ENCODE results near the gene LTF. TPM values are rescaled to one million over a fixed set of nuclear protein-coding genes. Genes with fewer than 3 reads are reported as not detected.
A peak's percentile ranks its signal among the peaks of the same experiment; 100 is the strongest.
"Not testable (repeated sequence)": the region's sequence is repeated elsewhere in the genome, so short reads cannot be mapped to it uniquely, and the experiment has no call there.

LTF gene
- total and polyA plus RNA-seq, 9 of the 15 experiments (the other 6 are each of a cell fraction or from before 2014, with no cell fraction given), result 0.07 TPM; not detected in 8

DNA sequence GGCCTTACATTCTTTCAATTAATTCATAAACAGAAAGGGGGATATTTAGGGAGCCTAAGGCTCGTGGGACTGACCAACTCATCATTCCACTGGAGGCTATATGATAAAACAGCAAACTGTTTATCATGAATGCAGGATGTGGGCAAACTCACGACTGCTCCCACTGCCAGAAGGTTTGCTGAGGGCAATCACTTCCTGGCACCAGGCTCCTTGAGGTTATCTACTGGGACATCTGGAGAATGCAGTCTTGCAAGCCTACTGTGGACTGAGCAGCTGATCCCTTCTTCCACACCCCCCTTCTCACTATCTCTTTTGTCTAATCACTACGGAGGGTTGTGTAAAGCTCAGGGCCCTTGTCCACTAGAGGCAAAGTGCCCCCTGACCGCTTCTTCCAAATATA is 31.6 kb downstream of the LTF start (continued):
- TF ChIP-seq CBFA2T3 (IDR thresholded peaks at IDR 0.05), result peak; percentile 90
- peak; percentile 74 for TF ChIP-seq MTA2 (IDR thresholded peaks at IDR 0.05; ENCODE audit: low read depth)
- TF ChIP-seq, protein P1, sequence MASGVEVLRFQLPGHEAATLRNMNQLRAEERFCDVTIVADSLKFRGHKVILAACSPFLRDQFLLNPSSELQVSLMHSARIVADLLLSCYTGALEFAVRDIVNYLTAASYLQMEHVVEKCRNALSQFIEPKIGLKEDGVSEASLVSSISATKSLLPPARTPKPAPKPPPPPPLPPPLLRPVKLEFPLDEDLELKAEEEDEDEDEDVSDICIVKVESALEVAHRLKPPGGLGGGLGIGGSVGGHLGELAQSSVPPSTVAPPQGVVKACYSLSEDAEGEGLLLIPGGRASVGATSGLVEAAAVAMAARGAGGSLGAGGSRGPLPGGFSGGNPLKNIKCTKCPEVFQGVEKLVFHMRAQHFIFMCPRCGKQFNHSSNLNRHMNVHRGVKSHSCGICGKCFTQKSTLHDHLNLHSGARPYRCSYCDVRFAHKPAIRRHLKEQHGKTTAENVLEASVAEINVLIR (CRISPR knock-in tag; IDR thresholded peaks at IDR 0.05), result peak; percentile 22; the same call in 1 of the 2 replicates
- TF ChIP-seq ZNF444 (CRISPR knock-in tag; IDR thresholded peaks at IDR 0.05), result peak; percentile 70
- peak; percentile 63; the same call in 1 of the 2 replicates for TF ChIP-seq PML (IDR thresholded peaks at IDR 0.05; ENCODE audit: low read length)
- TF ChIP-seq ZNF324 (CRISPR knock-in tag; IDR thresholded peaks at IDR 0.05), result peak; percentile 24; the same call in 1 of the 2 replicates

DNA sequence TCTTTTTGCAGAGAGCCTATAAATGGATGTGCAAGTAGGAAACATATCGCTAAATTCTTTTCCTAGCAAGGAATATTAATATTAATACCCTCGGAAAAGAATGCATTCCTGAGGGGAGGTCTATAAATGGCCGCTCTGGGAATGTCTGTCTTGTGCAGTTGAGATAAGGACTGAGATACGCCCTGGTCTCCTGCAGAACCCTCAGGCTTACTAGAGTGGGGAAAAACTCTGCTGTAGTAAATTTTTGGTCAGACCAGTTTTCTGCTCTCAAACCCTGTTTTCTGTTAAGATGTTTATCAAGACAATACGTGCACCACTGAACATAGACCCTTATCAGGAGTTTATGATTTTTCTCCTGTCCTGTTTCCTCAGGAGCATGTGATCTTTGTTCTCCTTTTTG is 32.8 kb downstream of the LTF start:
- FAIRE-seq; H3K79me2 ChIP-seq (ENCODE audit: control insufficient read depth, insufficient read depth, low read length): not testable (repeated sequence)

More for the DNA sequence above, 32.8 kb downstream of the LTF start:
- in situ Hi-C loops (cut with MboI); H2AFZ ChIP-seq (ENCODE audit: low read depth, low read length); H3K9me1 ChIP-seq (ENCODE audit: control insufficient read depth, insufficient read depth, low read length); ATAC-seq; H3K4me2 ChIP-seq (ENCODE audit: insufficient read depth, low read length); BruUV-seq (replicated peaks); H3K27ac ChIP-seq (ENCODE audit: extremely low read depth, low read depth, low read length); H3K9me3 ChIP-seq (replicated peaks; ENCODE audit: control insufficient read depth, insufficient read depth, low read depth, low read length); H3K4me3 ChIP-seq; H3K36me3 ChIP-seq (ENCODE audit: control insufficient read depth, insufficient read depth, low read length); intact Hi-C loops (cut with micrococcal nuclease); H4K20me1 ChIP-seq (replicated peaks; ENCODE audit: control insufficient read depth, insufficient read depth, low read length); DNase-seq (ENCODE audit: extremely low read depth in 1 of 4, low spot score in 3 of 4); POLR2A ChIA-PET; CTCF ChIA-PET (ENCODE audit: low intra/inter-chr PET ratio); H3K9ac ChIP-seq (ENCODE audit: insufficient read depth in 1 of 2, low read depth in 2 of 2, low read length in 2 of 2); H3K27me3 ChIP-seq (ENCODE audit: control insufficient read depth in 2 of 2, insufficient read depth in 2 of 2, low read length in 2 of 2): not testable (repeated sequence)
- peaks cover 0 to 19% of the 10 kb centered on the region in 2 experiments; a peak in 3 of 5 replicates for H3K4me1 ChIP-seq (replicated peaks in 1 of 2; ENCODE audit: control insufficient read depth in 2 of 2, insufficient read depth in 2 of 2, low read length in 2 of 2)
- 6% methylated on average over 5 of the region's 5 CpGs for WGBS (ENCODE audit: insufficient coverage, low coverage, missing lambda C conversion rate)
- TF ChIP-seq BCL6 (CRISPR knock-in tag; IDR thresholded peaks at IDR 0.05) (peak; percentile 14; the same call in 1 of the 2 replicates), CBX5 (IDR thresholded peaks at IDR 0.05; ENCODE audit: borderline replicate concordance, low read depth) (peak; percentile 78; the same call in 1 of the 2 replicates), TRIM24 (IDR thresholded peaks at IDR 0.05) (peak in 1 of 2 experiments; percentile 64; a peak in 2 of 4 replicates), CBX3 (IDR thresholded peaks at IDR 0.05; ENCODE audit: borderline replicate concordance in 1 of 2, low read length in 2 of 2) (0 out of 3 replicates have a peak, but pooled peaks of 1 of the 2 experiments have one; percentile 62), ZNF445 (CRISPR knock-in tag; IDR thresholded peaks at IDR 0.05; ENCODE audit: low read depth) (peak; percentile 99), TRIM28 (IDR thresholded peaks at IDR 0.05) (peak; percentile 83)
- TF ChIP-seq, protein P2, sequence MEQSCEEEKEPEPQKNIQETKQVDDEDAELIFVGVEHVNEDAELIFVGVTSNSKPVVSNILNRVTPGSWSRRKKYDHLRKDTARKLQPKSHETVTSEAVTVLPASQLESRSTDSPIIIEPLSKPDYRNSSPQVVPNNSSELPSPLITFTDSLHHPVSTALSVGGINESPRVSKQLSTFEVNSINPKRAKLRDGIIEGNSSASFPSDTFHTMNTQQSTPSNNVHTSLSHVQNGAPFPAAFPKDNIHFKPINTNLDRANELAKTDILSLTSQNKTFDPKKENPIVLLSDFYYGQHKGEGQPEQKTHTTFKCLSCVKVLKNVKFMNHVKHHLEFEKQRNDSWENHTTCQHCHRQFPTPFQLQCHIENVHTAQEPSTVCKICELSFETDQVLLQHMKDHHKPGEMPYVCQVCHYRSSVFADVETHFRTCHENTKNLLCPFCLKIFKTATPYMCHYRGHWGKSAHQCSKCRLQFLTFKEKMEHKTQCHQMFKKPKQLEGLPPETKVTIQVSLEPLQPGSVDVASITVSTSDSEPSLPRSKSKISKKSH (CRISPR knock-in tag; IDR thresholded peaks at IDR 0.05), result peak; percentile 89; the same call in 1 of the 2 replicates
- TF ChIP-seq, protein P3, sequence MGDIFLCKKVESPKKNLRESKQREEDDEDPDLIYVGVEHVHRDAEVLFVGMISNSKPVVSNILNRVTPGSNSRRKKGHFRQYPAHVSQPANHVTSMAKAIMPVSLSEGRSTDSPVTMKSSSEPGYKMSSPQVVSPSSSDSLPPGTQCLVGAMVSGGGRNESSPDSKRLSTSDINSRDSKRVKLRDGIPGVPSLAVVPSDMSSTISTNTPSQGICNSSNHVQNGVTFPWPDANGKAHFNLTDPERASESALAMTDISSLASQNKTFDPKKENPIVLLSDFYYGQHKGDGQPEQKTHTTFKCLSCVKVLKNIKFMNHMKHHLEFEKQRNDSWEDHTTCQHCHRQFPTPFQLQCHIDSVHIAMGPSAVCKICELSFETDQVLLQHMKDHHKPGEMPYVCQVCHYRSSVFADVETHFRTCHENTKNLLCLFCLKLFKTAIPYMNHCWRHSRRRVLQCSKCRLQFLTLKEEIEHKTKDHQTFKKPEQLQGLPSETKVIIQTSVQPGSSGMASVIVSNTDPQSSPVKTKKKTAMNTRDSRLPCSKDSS (IDR thresholded peaks at IDR 0.05; ENCODE audit: low read depth, partially characterized antibody), result peak; percentile 43

All from K562 (cell line).